Thymus (tissue), 11 donors: ENCODE measurements around the gene TSPAN14. TPM values are rescaled to one million over a fixed set of nuclear protein-coding genes. Genes with fewer than 3 reads are reported as not detected.

ENCODE experiments used
- DNase-seq, 9 donors: peaks; one replicate each; pipeline ENCODE4 v3.0.0-alpha.2; 2013; ENCODE audit warnings: low spot score in 9 of 9, low read depth in 6 of 9, missing footprints in 1 of 9
- H3K27ac ChIP-seq, 2 donors: one replicate each; pipeline ENCODE4 v1.5.1; 2013; ENCODE audit warnings: control low read depth in 1 of 2, low read depth in 1 of 2, low read length in 1 of 2, mild to moderate bottlenecking in 1 of 2, moderate library complexity in 1 of 2
- H3K27me3 ChIP-seq, 2 donors: one replicate each; pipeline ENCODE4 v1.5.1; 2013; ENCODE audit warnings: low read length in 1 of 2; ENCODE audit not compliant: control insufficient read depth in 2 of 2, insufficient read depth in 1 of 2
- H3K36me3 ChIP-seq, 2 donors: one replicate each; pipeline ENCODE4 v1.5.1; 2013; ENCODE audit warnings: low read length in 1 of 2, mild to moderate bottlenecking in 1 of 2, moderate library complexity in 1 of 2; ENCODE audit not compliant: control insufficient read depth in 2 of 2, insufficient read depth in 2 of 2
- H3K4me1 ChIP-seq, 2 donors: one replicate each; pipeline ENCODE4 v1.5.1; 2013; ENCODE audit warnings: low read length in 2 of 2; ENCODE audit not compliant: control insufficient read depth in 2 of 2, insufficient read depth in 2 of 2
- H3K4me3 ChIP-seq, 2 donors: one replicate each; pipeline ENCODE4 v1.5.1; 2013; ENCODE audit warnings: low read length in 2 of 2, control low read depth in 1 of 2, mild to moderate bottlenecking in 1 of 2
- H3K9me3 ChIP-seq, 2 donors: one replicate each; pipeline ENCODE4 v1.5.1; 2013; ENCODE audit warnings: low read length in 1 of 2, mild to moderate bottlenecking in 1 of 2; ENCODE audit not compliant: control insufficient read depth in 2 of 2, insufficient read depth in 1 of 2
- WGBS: extraction: QIAGEN DNeasy Blood & Tissue Kit; methylation state at CpG from one replicate; pipeline ENCODE4 v1.1.7; 2013; 5-methylcytosine and 5-hydroxymethylcytosine counted together
- polyA plus RNA-seq: library from polyadenylated mRNA; stranded (reverse); fragments of 200-250 nt; gene quantifications from one replicate; pipeline ENCODE4 v1.2.3, GENCODE V29; 2013
- total RNA-seq: library from RNA; stranded (reverse); fragments of 120-200 nt; gene quantifications from one replicate; pipeline ENCODE4 v1.2.4, GENCODE V29; 2013
- donor health status: healthy.

The TSPAN14 gene
- total and polyA plus RNA-seq, 2 donors: 16.6 to 60.0 TPM

DNA sequence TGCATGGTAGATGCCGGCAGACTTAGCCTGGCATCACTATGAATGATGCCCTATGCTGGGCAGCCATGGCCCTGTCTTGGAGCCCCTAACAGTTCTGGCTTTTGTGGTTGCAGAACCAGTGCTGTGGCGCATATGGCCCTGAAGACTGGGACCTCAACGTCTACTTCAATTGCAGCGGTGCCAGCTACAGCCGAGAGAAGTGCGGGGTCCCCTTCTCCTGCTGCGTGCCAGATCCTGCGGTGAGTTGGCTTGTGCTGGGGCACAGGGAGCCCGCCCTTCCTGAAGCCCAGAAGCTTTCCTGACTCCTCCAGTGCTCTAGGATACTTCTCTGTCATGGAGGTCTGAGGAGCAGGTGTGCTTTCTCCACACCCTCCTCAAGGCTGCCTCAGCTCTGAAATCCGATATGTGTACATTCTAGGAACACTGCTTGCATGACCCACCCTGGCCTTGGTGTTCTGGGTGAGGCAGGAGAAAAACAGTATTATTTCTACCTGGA, 58.0 kb downstream of the TSPAN14 start:
- WGBS: 96% methylated on average over 10 of the region's 10 CpGs

DNA sequence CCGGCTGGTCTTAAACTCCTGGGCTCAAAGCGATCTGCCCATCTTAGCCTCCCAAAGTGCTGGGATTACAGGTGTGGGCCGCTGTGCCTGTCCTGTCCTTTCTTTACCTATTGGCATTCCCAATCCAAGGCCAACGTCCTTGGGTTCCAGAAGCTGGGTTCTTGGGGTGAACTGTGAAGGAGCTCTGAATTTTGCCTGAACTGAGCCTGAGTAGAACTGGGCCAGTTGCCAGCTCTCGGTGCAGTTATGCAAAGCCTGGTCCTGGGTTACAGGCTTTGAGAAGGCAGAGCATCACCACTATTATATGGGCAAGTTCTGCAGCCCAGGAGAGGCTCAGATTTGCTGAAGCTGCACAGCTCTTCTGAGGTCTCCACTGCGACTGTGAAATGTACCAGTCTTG, 59.0 kb downstream of the TSPAN14 start:
- H3K4me1 ChIP-seq: peaks cover 0 to 4% of the 10 kb centered on the region in 2 donors

More for the DNA sequence above, 58.0 kb downstream of the TSPAN14 start:
- Histone ChIP-seq H3K9me3 (no peaks in the 10 kb centered on the region), H3K36me3 (peaks cover 67 to 77% of the 10 kb centered on the region in 2 donors), H3K27me3 (no peaks in the 10 kb centered on the region), H3K4me3 (no peak overlapping the region), H3K4me1 (peaks cover 0 to 4% of the 10 kb centered on the region in 2 donors), H3K27ac (peak overlapping the region in 1 of 2 donors; percentile 2)
- DNase-seq: no peak

GRCh38 chr10:80515511-80515910, 61.4 kb downstream of the TSPAN14 start:
- peaks cover 69 to 88% of the 10 kb centered on the region in 2 donors for H3K36me3 ChIP-seq
- no peak overlapping the region for H3K4me3 ChIP-seq
- no peak for DNase-seq
- H3K9me3 ChIP-seq: no peaks in the 10 kb centered on the region
- 96% methylated on average over 5 of the region's 5 CpGs for WGBS
- peaks cover 0 to 4% of the 10 kb centered on the region in 2 donors for H3K4me1 ChIP-seq
- H3K27me3 ChIP-seq: no peaks in the 10 kb centered on the region
- no peak overlapping the region for H3K27ac ChIP-seq

More for the DNA sequence above, 59.0 kb downstream of the TSPAN14 start:
- Histone ChIP-seq H3K36me3 (peaks cover 72 to 83% of the 10 kb centered on the region in 2 donors), H3K9me3 (no peaks in the 10 kb centered on the region), H3K27me3 (no peaks in the 10 kb centered on the region), H3K27ac (no peak overlapping the region), H3K4me3 (no peak overlapping the region)
- DNase-seq: no peak
- WGBS: 97% methylated on average over 6 of the region's 6 CpGs

GRCh38 chr10:80515941-80516340, 61.8 kb downstream of the TSPAN14 start:
- 96% methylated on average over 12 of the region's 12 CpGs for WGBS
- Histone ChIP-seq H3K27ac (no peak overlapping the region), H3K9me3 (no peaks in the 10 kb centered on the region), H3K36me3 (peaks cover 72 to 90% of the 10 kb centered on the region in 2 donors), H3K4me1 (peaks cover 0 to 4% of the 10 kb centered on the region in 2 donors), H3K4me3 (no peak overlapping the region), H3K27me3 (no peaks in the 10 kb centered on the region)
- DNase-seq: no peak

GRCh38 chr10:80516506-80517075, 62.5 kb downstream of the TSPAN14 start:
- WGBS: 97% methylated on average over 6 of the region's 6 CpGs
- Histone ChIP-seq H3K4me1 (no peaks in the 10 kb centered on the region), H3K27ac (no peak overlapping the region), H3K36me3 (peaks cover 77 to 86% of the 10 kb centered on the region in 2 donors), H3K27me3 (no peaks in the 10 kb centered on the region), H3K4me3 (no peak overlapping the region), H3K9me3 (no peaks in the 10 kb centered on the region)
- no peak for DNase-seq

DNA sequence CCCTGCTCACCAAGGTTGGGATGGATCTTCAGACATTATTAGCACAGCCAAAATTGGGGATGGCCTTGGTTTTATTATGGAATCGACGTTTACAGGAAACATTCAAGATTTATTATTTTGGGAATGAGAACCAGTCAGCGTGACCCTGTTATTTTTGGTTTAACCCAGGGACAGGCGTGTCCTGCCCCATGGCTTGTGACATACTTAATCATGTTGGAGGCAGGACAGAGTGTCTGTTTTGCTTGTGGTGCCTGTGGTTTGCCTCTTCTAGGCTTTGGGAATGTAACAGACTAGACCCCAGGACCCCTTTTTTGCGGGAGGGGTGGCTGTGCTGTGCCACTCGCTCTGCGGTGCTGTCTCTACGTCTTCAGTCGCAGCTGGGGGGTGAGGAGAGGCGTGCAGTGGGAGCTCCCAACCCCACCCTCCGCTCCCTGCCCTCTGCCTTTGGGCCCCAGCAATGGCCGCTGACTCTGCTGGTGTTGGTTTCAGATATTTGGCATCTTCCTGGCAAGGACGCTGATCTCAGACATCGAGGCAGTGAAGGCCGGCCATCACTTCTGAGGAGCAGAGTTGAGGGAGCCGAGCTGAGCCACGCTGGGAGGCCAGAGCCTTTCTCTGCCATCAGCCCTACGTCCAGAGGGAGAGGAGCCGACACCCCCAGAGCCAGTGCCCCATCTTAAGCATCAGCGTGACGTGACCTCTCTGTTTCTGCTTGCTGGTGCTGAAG, 63.5 kb downstream of the TSPAN14 start:
- Histone ChIP-seq H3K4me1 (no peaks in the 10 kb centered on the region), H3K36me3 (peaks cover 67 to 77% of the 10 kb centered on the region in 2 donors), H3K27me3 (no peaks in the 10 kb centered on the region), H3K27ac (no peak overlapping the region), H3K4me3 (no peak overlapping the region), H3K9me3 (no peaks in the 10 kb centered on the region)
- DNase-seq: no peak
- 98% methylated on average over 21 of the region's 21 CpGs for WGBS

GRCh38 chr10:80518143-80518806, 64.2 kb downstream of the TSPAN14 start:
- 96% methylated on average over 17 of the region's 17 CpGs for WGBS
- Histone ChIP-seq H3K27ac (no peak overlapping the region), H3K36me3 (peaks cover 62 to 71% of the 10 kb centered on the region in 2 donors), H3K9me3 (no peaks in the 10 kb centered on the region), H3K4me1 (no peaks in the 10 kb centered on the region), H3K4me3 (no peak overlapping the region), H3K27me3 (no peaks in the 10 kb centered on the region)
- DNase-seq: no peak

DNA sequence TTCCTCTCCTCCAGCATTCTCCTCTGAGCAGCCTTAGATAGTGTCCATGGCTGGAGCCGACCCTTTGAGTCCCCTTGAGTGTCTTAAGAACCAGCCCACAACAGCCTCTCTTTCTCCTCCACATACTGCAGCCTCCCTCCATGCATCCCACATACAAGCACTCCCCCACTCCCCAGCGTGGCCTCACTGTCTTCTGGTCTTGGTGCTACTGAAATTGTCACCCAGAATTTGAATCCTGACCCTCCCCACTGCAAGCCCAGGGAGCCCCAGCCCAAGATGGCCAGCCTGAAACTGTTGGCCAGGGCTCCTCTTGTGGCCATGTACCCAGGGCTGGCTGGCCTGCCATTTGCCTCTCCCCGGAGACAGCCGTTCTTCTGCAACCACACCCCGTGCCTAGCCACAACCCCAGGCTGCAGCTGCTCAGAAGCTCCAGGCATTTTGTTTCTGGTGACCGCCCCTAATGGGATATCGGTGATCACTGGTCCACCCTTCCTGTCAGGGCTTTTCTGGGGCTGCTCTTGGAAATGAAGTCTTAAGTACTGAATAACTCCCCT, 64.8 kb downstream of the TSPAN14 start:
- H3K9me3 ChIP-seq: no peaks in the 10 kb centered on the region
- peaks cover 0 to under 1% of the 10 kb centered on the region in 2 donors for H3K4me1 ChIP-seq
- 94% methylated on average over 7 of the region's 7 CpGs for WGBS
- no peak for DNase-seq
- H3K36me3 ChIP-seq: peaks cover 56 to 65% of the 10 kb centered on the region in 2 donors
- H3K27ac ChIP-seq: no peak overlapping the region
- no peaks in the 10 kb centered on the region for H3K27me3 ChIP-seq
- H3K4me3 ChIP-seq: no peak overlapping the region
